COR-L47 (cell line): Measurements from ENCODE around the gene DOK6.

Experiments used
- DNase-seq: peaks from one replicate; lab custom pipeline; 2025; lab: John Stamatoyannopoulos, UW

The DOK6 gene

DNA sequence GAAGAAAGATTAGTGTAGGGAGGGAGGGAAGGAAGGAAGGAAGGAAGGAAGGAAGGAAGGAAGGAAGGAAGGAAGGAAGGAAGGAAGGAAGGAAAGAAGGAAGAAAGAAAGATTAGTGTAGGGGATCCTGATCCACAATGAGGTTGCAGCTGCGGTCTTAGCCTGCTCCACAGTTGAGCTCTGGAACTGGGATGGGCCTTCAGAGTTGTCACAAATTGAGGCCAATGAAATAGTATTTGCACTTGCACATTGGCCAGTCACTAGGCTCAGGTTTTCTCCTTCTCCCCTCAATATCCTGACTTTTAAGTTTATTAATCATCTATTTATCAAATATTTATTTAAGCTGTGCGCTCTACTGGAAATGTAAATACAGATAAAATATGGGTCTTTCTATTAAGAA is 34.3 kb downstream of the DOK6 start:
- DNase-seq = no peak

DNA sequence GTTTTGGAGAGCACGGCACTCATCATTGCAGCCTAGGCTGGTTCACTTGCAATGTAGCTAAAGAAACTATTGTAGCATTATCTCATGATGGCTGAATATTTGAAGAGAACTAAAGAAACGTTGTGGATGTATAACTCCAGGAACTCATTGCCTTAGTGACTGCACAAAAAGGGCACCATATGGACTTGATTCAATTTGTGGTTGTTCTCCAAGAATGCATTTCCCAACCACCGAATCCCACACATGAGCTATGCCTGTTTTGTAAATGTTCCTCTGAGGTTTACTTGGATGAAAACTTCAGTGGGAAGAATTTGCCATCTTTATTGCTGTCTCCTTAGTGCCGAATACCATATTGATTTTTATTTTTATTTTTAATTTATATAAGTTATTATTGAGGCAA is 43.5 kb downstream of the DOK6 start:
- DNase-seq = no peak

DNA sequence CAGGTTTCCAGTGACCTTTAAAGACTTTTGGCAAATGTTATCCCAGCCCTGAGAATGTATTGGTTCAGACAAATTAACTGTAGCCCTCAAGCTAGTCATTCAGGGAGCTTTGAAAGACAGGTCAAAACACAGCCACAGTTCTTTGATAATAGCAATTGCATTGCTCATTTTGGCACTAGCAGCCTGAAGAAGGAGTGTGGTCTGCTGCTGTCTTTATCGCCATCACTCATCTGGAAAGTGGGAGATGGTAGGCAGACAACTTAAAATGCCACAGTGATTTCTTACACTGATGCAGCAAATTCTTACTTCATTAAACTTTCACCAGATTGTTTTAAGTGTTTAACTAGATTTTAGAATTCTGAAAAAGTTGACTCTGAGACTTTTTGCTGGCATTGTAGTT is 47.2 kb downstream of the DOK6 start:
- no peak for DNase-seq

DNA sequence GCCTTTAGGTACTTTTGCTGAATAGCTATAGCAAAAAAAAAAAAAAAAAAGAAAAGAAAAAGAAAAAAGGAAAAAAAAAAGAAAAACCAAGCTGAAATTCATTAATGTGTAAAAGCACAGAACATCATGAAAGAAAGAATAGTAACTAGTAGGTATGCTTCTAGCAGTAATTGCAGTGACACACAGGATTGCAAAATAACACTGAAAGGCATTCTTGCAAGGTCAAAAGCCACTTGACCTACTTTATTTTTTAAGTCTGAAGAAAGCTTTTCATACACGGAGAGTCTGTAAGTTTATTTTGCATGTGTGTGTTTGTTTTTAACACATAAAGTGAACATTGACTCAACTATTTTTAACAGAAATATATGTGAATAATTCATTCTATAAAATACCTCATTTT is 54.4 kb downstream of the DOK6 start:
- DNase-seq = no peak

DNA sequence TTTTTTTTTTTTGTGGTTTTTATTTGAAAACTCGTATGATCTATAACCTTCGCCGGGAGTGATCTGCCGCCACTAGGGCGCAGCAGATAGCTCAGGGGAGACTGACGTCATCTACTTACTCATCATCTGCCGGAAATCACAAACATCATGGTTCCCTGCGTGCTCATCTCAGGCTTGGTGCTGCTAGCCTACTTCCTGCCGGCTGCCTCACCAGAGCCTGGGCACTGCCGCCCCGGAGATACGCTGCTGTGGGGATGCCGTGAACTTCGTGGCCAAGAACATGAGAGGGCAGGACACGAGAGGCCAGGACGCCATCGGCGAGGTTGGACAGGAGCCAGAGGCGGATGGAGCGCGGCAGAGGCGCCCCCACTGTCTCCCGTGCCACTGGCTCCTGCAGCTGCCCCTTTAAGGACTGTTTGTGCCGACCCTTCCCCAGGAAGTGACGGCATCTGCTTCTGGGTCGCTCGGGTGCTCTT is 68.8 kb downstream of the DOK6 start:
- no peak for DNase-seq

DNA sequence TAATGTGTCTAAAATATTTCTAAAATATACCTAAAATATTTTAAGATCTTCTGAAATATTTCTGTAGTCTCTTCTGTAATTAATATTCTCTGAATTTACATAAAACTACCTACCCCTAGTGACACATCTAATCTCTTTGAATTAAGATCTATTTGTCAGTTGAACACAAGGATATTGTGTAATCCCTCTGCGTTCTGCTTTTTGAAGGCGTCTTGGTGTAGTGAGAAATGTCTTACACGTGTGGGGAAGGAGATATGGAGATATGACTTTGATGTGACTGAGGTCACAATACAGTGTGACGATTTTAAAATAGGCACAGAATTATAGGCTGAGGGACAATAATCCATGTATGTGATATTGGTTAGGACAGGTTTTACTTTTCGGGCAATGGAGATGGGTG is 79.8 kb downstream of the DOK6 start:
- DNase-seq = no peak

DNA sequence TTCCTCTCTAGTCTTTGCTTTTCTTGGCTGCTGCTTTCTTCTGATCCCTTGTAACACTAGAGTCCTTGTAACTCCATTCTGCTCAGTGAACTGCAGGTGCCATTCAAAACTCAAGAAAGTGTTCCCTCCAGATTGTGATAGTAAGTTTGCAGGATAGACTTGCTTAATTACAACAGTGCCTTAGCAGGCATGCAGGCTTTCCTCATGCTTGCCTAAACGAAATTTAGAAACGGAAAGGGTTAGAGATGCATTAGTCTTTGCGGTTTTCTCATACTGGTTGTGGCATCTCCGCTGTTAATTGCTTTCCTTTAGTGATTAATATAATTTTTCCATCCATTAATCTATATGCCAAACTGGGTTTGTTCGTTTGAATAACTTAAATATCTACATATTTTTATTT is 82.9 kb downstream of the DOK6 start:
- DNase-seq = no peak

DNA sequence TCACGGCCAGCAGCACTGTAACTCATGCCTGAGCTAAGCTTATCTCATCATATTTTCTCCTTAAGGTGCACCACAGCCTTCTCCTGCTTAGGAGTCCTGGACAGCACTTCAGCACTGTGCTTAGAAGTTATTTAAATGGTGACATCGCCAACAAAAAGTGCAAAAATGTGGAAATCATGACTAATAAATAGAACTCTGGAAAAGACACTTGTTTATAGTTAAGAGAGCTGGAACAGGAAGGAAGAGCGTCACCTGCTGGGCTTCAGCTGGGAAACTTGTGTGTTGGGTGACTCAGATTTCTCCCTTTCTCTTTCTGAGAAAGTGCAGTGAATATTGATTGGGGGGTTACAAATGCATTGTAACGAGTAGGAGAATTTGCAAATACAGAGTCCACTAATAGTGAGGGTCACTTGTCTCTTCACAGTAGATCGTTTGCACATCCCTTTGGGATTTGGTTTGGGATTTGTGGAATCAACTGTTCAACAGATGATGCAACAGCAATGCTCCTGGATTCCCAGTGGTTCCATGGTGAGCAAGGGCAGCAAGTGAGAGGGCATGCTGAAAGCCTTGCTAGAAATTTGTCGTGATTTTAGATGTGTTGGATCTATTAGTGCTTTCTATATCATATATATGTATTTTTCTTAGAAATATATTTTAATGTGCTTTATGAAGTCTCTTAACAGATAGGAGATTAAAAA is 84.2 kb downstream of the DOK6 start:
- DNase-seq = no peak

DNA sequence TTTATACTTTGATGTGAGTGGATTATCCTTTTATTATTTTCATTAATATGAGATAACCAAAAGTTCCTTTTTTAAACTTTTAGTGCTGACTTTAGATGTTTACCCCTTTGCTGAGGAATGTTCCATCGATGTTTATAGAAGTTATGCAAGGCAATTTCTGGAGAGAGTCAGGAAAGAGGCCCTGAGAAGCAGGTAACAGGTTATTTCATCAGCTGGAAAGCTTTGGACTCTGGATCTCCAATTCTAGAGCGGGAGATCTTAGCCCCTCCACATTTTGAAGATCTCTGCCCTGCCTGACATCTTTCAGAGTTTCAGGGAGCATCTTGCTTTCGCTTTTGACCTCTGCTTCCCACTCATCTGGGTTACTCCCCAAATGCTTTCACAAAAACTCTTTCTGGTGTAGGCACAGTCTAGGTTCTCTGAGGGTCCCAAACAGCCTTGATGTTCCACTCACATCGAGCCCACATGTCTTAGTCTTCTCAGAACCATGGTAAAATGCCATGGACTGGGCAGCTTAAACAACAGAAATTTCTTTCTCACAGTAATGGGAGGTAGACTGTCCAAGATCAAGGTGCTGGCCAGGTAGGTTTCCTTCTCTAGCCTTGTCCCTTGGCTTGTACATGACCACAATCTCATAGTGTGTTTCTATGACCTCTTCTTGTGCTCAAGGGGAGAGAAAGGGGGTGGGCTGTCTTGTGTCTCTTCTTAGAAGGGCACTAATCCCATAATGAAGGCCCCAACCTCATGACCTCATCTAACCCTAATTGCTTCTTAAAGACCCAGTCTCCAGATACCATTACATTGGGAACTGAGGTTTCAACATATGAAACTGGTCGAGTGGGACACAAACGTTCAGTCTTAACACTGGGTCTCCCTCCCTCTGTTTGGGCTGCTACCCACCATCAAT is 87.1 kb downstream of the DOK6 start:
- DNase-seq = no peak

DNA sequence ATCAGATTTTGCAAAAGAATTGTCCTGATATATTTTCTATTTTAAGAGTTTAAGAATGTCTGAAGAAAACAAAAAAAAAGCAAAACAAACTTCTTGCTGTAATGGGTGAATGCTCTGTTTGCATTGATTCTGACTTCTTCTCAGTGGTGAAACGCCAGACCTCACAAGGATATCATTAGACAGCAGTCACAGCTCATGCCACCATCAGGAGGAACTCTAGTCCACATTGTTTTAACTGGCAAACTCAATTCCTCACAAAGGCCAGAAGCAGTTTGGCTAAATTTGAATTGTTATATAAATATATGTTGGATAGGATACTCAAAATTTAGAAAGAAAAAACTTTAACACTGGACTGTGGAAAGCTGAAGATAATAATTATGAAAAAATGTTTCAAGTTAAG is 89.4 kb downstream of the DOK6 start:
- no peak for DNase-seq

DNA sequence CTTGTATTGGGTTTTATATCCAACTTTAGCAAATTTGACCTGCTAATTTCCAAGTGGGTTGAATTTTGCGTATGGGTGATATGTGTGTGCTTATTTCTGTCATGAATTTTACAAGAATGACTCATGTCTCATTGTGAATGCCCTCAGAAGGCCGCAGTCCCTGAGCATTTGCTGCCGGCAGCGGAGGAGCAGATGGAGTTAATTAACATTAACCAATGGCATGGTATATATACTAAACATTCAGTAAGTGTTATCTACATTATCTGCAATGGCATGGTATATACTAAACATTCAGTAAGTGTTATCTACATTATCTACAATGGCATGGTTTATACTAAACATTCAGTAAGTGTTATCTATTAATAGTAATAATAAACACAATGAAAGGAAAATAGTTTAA is 90.1 kb downstream of the DOK6 start:
- DNase-seq = no peak

DNA sequence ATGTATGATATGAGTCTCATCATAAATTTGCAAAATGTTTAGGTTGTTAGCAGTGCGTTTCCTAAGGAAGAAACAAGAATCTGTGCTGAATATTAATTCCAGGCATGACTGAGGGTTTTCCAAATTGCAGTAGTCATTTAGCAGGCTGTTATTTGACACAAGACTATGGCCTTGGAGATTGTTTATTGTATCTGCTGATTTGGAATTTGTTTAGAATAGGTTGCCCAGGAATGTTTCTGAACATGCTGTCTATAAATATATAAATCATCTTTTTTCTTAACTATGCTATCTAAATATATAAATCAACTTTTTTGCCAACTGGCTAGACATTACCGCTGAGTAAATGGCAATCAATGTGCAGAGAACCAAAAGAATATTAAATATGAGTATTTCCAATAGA is 90.9 kb downstream of the DOK6 start:
- DNase-seq = no peak

DNA sequence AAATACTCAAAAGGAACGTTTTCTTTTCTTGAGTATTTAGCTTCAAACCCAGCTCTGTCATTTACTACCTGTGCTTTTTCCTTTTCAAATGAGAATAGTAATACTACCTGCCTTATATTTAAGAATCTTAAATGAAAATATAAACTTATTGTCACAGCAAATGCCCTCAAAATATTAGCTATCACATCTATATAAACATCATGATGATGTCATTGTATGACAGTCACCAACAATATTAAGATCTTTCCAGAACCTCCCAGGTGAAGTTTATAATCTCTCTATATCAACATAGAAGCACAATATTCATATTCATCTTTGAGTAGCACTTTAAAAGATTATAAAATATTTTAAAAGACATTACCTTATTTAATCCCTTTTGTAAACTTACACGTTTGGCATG is 92.2 kb downstream of the DOK6 start:
- no peak for DNase-seq

DNA sequence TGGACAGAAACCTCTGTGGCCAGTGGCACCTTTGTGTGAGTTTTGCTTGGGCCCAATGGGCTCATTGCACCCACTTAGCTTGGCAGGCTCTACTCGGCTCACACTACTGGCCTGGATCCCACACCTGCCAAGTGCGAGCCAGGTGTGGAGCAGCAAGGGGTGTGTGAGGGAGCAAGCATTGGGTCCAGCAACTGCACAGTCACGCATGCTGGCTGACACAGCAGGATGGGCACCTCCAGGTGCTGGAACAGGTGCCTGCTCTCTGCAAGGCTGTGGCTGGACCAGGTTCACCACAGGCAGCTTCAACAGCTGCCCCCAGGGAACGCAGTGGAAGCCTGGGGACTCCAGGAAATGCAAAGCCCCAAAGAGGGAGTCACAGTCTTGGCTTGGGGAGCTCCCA is 94.2 kb downstream of the DOK6 start:
- peak; percentile 21 for DNase-seq

DNA sequence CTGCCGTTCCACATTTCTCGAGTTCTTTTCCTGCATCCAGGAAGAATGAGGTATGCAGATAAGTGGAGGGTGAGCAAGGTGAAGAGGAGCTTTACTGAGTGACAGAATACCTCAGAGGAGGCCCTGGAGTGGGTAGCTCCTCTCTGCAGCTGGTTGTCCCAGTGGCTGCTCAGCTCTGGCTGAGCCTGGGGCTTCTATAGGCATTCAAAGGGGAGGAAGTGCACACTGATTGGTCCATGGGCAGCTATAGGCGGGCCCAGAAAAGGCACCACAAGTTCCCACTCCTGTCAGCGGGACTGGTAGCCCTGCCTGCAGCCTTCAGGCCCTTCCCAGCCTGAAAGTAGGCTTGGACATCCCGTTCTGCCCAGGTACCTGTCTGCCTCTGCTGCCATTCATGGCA is 94.7 kb downstream of the DOK6 start:
- no peak for DNase-seq

DNA sequence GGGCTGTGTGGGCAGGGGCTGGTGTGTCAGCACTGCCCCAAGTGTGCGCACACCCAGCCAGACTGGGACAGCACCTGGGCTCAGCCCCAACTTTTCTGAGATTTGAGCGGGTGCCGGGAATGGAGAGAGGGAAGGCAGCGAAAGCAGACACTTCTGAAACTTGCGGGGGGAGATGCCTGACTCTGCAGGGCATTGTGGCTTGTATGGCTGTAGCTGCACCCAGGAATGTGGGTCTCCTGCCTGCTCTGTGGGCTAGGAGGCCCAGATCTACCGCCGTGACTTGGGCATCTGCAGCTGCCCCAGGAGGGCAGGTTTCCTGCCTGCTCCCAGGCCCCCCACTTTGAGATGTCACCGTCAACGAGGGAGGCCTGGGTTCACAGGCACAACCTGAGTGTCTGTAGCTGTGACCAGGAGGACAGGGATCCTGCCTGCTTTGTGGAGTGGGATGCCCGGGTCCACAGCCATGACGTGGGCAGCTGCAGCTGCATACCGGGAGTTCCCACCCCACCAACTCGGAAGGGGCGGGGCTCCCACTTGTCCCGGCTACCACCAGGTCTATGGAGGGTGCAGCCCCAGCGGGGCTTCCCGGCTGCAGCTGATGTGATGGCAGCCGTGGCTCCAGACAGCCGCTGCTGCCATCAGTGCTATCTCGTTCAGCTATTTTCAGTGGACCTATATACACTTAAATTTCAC is 95.3 kb downstream of the DOK6 start:
- no peak for DNase-seq

DNA sequence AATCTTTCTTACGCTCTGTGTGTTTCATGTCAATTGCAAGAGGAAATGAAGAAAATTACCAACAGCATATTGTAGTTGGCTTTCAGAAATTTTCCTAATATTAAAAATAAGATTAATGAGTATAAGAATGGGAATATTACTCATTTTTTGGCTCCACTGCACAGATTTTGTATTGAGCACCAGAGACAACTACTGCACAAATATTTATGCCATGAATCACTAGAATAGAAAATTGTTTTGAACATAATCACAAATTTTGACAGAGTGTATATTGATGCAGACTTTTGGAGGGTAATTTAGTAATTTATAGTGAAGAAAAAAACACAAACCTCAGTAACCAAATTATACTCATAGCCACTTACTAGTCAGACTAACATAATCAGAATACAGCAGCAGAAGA is 118.3 kb downstream of the DOK6 start:
- DNase-seq = no peak

DNA sequence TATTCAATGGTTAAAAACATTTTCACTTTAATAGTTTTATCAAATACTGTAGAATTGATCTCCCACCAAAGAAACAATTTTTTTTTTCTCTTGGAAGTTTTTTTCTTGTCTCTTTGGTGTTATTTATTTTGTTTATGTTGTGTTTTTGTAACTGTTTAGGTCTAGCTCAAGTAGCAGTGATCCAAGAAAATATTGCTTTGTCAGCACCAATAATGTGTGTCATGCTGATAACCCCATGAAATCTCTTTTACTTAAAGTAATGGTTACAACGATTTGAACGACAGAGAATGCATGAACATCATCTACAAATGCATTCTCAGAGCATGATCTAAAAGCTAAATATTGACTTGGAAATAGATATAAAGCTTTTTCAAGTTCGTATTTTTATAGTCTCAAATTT is 122.9 kb downstream of the DOK6 start:
- no peak for DNase-seq

DNA sequence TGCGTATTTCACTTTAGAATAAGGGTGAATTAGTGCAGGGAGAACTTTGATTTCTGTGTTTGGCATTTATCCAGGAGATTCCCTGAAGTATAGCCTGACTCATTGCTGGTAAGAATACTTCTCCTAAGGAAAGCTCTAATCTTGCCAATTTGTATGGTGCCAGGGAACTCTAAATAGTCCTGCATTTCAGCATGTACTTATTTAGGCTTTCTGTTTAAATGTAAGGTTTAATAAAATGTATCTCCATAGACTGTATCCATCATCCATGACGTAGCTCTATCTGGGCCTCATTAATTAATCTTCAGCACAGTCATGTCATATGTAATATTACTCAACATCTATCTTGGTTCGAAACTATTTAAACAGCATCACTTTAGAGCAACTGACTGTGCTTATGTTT is 127.7 kb downstream of the DOK6 start:
- no peak for DNase-seq

DNA sequence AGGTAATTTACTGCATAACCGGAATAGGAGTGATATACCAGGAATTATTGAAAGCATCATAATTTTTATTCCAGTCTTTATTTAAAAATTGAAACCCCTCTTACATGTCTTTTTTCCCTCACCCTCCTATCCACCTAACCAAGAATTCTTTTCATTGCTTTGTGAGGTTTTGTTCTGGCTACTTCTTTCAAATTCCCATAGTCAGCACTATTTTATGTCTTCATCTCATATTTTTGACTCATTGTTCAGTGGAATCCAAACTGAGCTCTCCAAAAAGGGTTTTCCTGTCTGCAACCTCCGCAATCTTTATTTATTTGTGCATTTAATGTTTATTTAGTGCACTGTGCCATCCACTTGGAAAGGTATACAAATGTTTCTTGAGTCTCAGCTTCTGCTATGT is 128.5 kb downstream of the DOK6 start:
- DNase-seq = no peak

DNA sequence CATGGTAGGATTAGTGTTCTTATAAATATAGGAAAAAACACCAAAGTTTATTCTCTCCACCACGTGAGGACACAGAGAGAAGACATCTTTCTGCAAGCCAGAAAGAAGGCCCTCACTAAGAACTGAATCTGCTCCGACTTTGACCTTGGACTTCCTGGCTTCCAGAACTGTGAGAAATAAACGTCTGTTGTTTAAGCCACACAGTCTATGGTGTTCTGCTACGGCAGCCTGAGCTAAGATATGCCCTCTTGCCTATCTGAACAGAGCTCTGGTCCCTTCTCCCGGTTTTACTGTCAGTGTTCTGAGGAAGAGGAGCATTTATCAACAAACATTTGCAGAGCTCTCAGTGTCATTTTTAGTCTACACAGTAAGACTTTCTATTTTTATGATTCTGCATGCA is 131.3 kb downstream of the DOK6 start:
- no peak for DNase-seq

DNA sequence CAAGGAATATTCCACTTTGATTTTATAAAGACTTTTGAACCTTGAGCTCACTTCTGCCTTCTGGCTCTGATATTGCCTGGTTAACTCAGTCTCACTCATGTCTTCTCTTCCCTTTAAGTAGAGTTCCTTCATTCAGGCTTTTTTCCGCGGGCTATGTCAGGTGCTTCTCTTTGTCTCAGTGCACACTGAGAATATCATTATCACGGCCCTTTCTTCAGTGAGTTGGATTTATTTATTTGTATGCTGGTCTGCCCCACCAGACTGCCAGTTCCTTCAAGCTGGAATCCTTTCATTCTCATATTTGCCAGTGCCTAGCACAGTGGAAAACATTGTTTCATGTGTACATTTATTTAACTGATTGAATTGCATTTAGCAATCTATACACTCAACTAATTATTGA is 136.5 kb downstream of the DOK6 start:
- no peak for DNase-seq

DNA sequence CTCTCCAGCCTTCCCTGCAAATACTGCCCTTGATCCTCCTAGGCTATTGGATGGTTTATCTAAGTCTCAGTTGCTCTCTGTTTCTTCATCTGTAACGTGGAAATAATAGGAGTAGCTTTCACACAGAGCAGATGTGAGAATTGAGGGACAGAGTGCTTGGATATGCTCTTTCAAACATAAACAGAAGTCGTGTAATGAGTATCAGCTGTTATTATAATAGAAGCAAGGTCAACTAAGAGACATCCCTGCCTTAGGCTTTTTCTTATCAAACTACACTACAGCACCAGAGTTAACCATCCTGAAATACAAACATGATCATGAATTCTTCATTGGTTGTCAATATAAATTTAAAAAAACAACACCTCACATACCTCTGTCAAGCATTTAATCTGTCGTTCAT is 138.2 kb downstream of the DOK6 start:
- no peak for DNase-seq
